Brain pericyte (primary cell): ENCODE measurements around the gene GPC2.
"Not testable (repeated sequence)": the region's sequence is repeated elsewhere in the genome, so short reads cannot be mapped to it uniquely, and the experiment has no call there.

Experiments
- DNase-seq: peaks from one replicate; pipeline ENCODE4 v3.0.0-alpha.2; 2012; ENCODE audit warnings: low read depth, low spot score

The GPC2 gene, protein sequence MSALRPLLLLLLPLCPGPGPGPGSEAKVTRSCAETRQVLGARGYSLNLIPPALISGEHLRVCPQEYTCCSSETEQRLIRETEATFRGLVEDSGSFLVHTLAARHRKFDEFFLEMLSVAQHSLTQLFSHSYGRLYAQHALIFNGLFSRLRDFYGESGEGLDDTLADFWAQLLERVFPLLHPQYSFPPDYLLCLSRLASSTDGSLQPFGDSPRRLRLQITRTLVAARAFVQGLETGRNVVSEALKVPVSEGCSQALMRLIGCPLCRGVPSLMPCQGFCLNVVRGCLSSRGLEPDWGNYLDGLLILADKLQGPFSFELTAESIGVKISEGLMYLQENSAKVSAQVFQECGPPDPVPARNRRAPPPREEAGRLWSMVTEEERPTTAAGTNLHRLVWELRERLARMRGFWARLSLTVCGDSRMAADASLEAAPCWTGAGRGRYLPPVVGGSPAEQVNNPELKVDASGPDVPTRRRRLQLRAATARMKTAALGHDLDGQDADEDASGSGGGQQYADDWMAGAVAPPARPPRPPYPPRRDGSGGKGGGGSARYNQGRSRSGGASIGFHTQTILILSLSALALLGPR

DNA sequence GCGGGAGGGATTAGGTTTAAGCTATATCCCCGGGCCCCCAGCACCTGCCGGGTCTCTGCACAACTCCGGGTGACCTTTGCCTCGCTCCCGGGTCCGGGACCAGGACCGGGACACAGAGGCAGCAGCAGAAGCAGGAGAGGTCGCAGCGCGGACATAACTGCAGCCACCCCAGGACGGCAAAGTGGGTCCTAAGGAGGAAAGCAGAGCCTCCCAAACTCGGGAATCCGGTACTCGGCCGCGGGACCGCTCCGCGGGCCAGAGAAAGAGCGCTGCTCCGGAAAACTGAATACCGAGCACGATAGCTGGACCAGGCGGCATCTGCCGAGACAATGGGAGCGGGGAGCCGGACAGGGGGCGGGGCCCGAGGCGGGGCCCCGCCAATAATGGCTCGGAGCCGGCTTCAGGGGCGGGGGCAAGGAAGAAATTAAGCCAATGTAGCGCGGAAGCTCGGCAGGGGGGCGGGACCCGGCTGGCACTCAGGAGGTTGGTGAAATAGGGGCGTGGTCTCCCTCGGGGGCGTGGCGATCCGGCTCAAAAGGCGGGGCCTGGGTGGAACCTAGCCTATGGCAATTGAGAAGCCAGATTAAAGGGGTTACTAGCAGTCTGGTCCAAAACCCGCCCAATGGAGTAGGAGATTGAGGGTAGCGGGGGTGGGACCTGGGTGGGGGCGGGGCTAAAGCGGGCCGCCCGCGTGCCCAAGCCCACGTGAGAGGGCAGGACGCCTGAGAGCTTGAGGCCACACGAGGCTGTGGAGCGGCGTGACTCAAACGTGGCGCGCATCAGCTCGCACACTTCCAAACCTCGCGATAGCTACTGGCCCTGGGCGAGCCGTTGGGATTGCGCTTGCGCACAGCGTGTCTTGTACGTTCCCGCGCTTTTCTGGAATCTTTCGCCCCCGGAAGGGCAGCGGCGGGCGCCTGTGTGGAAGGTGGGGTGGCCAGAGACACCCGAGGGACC, at the start of gene GPC2, which contains the start of gene STAG3:
TSS of gene GPC2 (minus strand) at position 337 of the 957 bp plus-strand sequence. CDS start at position 155, 182 bp downstream.
TSS of gene STAG3 (plus strand) at position 874 of the 957 bp plus-strand sequence. CDS start 2,639 bp downstream, outside the sequence.
- peak; percentile 85 for DNase-seq

DNA sequence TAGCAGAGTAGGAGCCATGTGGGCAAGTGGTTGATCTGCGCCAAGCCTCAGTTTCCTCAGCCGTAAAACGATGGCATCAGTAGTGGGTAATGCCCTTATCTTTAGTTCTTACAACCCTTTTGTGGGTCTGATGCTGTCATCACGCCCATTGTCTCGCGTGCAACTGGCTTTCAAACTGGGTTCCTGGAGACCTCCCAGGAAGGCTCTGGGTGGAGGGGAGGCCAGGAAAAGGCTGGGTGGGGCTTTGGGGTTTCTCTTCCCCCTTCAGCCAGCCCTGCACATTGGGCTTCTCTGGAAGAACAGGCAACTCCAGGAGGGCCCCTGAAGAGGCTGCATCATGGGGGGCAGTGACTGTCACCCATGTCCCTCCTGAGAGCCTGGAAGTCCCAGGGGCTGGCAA, 47.7 kb upstream of the GPC2 start:
- not testable (repeated sequence) for DNase-seq

DNA sequence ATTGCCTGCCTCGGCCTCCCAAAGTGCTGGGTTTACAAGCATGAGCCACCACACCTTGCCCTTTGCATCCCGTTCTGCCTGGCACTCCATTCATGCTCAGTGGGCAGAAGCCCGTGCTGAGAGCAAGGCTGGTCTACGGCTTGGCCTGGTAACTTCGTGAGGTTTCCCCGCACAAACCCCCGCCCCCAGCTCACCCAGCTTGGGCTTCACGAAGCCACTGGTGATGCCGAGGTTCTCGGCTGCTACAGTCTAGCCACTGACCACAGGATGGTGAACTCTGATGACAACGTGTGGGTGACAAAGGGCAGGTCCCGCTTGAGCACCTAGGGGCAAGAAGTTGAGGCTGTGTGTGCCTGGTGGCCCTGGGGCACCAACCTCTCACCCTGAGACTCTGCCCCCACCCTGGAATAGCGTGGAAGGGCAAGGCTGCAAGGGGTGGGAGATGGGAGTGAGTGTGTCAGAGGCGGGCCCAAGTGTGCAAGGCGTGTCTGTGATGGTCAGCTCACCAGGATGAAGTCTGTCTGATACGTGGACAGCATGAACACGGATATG, 46.3 kb upstream of the GPC2 start:
- DNase-seq: not testable (repeated sequence)

DNA sequence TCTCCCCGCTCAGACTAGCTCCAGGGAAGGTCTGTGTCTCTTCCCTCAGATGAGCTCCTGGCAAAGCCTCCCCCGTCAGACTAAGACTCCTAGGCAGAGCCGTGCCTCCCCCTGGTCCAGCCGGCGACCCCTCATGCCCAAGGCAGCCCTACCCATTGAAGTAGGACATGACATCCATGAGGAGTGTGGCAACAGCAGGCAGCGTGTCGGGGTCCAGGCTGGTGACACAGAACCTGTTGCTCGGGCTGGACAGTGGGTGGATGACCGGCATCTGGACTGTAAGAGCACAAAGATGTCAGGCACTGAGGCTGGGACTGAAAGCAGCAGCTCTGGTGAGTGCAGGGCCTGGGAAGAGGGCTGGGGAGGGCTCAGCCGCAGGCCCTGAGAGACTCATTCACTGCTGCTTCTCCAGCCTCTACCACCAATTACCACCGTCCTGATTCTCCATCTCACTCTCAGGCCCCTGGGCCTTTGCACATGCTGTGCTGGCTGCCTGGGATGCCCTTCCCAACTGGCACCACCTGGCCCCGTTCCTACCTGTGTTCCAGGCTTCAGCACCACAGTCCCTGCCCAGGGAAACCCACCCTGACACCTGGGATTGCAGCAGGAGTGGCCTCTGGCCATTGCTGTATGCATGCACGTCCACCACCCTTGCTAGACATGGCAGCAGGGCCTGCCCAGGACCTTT, 45.4 kb upstream of the GPC2 start:
- DNase-seq: no peak

DNA sequence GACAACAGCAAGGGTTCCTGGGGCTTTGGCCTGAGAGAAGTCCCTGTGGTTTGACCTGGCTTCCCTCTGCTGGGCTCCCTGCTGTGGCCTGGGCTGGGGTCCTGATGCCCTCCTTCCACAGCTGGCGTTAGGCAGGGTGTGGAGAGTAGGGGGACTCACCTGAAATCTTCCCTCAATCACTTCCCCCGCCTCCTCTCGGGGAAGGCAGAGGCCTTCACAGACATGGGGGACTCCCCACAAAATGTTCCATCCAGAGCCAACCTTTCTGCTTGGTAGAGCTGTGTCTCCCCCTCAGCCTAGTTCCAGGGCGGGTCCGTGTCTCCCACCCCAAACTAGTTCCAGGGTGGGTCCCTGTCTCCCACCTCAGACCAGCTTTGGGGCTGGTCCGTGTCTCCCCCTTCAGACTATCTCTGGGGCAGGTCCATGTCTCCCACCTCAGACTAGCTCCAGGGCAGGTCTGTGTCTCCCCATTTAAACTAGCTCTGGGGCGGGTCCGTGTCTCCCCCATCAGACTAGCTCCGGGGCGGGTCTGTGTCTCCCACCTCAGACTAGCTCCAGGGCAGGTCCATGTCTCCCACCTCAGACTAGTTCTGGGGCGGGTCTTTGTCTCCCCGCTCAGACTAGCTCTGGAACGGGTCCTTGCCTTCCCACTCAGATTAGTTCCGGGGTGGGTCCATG, 44.7 kb upstream of the GPC2 start:
- DNase-seq: no peak

DNA sequence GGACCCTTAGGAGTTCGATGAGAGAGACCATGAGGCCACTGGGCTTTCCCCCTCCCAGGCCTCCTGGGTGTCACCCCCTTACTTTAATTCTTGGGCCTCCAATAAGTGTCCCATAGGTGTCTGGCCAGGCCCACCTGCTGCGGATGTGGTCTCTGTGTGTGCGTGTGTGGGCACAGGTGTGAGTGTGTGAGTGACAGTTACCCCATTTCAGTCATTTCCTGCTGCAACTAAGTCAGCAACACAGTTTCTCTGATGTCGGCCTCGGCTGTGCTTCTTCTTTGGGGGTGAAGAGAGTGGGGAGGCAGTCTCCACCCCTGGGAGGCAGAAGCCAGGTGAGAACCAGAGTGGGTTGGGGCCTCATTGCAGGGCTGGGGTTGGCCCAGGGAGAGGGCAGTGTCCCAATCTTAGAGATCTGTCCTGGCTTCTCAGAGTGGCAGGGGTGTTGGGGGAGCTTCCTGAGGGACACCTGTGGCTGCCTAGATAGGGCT, 44.1 kb upstream of the GPC2 start:
- DNase-seq: no peak

DNA sequence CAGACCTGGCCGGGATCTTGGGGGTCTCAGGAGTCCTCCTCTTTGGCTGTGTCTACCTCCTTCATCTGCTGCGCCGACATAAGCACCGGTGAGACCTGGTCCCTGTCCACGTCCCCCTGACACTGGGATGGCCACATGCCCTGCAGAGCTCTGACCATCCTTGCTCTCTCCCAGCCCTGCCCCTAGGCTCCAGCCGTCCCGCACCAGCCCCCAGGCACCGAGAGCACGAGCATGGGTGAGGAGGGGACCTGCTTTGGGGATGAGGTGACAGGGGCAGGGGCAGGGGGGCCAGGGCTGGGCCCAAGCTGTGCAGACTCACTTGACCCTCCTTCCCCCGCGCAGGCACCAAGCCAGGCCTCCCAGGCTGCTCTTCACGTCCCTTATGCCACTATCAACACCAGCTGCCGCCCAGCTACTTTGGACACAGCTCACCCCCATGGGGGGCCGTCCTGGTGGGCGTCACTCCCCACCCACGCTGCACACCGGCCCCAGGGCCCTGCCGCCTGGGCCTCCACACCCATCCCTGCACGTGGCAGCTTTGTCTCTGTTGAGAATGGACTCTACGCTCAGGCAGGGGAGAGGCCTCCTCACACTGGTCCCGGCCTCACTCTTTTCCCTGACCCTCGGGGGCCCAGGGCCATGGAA, 43.5 kb upstream of the GPC2 start:
- DNase-seq: no peak

DNA sequence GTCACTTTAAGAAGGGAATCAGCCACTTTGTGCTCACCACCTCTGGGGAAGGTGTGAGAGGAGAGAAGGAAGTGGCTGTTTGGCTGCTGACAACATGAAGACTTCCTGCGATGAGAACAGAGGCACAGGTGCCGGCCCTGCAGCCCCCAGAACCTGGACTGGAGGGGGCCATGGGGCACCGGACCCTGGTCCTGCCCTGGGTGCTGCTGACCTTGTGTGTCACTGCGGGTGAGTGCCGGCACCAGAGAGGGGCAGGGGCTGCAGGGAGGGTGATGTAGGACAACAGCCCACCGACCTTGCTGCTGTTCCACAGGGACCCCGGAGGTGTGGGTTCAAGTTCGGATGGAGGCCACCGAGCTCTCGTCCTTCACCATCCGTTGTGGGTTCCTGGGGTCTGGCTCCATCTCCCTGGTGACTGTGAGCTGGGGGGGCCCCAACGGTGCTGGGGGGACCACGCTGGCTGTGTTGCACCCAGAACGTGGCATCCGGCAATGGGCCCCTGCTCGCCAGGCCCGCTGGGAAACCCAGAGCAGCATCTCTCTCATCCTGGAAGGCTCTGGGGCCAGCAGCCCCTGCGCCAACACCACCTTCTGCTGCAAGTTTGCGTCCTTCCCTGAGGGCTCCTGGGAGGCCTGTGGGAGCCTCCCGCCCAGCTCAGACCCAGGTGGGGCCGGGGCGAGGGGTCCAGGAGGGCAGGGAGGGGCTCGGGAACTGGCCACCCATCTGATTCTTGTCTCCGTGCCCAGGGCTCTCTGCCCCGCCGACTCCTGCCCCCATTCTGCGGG, 42.8 kb upstream of the GPC2 start, which contains the start of gene PVRIG:
TSS of gene PVRIG (plus strand) at position 149 of the 785 bp plus-strand sequence. CDS start at position 171, 22 bp downstream.
- not testable (repeated sequence) for DNase-seq

DNA sequence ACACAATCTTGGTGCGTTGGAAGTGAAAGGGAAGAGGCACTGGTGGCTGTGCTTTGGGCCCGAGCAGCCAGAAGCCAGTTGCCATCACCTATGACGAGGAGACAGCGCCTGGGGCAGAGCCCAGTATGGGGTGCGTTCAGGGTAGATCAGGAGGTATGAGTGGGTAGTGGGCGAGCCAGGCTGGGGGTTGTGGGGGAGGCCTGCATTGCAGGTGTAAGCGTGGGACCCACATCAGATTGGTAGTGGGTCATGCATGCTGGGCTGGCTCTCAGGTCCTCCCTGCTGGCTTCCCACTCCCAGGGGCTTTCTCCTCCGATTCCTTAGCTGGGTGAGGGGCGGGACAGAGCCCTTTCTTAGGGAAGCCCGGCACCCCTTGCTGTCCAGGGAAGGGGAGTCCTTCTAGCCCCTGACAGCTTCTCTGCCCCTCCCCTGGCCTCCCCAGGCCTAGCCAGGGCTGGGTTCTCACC, 42.1 kb upstream of the GPC2 start:
- DNase-seq: no peak

DNA sequence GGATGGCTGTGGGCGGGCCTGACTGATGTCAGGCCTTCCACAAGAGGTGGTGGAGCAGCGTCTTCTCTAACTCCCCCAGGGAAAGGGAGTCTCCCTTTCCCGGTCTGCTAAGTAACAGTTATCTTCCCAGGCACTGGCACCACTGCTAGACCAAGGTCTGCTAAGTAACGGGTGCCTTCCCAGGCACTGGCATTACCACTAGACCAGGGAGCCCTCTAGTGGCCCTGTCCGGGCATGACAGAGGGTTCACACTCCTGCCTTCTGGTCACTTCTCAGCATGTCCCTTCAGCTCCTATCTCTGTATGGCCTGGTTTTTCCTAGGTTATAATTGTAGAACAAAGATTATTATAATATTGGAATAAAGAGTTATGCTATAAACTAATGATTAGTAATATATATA, 40.8 kb upstream of the GPC2 start:
- DNase-seq: not testable (repeated sequence)

DNA sequence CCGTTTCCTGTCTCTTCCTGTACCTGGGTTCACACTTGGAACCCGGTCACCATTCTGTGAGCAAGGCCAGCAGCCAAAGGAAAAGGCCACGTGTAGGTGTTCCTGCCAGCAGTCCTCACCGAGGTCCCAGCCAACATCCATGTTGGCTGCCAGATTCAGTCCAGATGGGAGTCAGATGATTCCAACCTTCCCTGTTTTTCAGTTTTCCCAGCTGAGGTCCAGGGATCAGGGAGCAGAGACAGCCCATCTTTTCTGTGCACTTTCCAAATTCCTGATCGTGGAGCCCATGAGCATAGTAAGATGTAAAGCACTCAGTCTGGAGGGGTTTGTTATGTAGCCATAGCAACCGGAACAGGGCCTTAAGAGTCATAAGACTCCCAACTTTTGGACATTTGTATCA, 38.7 kb upstream of the GPC2 start:
- no peak for DNase-seq

DNA sequence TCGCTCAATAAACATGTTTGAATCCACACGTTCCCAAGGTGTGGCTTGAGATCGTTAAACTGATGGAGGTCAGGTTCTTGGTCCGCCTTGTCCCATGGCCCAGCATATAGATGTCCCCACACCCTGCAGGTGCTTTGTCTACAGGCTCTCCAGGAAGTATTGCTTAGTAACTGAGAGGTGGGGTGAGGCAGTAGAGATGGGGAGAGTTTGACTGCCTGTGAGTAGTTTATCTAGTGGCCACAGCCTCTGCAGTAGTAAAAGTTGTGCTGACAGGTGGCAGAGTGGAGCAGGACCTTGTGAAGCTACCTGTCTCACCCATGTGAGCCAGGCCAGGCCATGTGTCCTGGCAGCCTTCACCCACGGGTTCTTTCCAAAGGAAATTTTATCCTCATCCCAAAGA, 37.2 kb upstream of the GPC2 start:
- not testable (repeated sequence) for DNase-seq

DNA sequence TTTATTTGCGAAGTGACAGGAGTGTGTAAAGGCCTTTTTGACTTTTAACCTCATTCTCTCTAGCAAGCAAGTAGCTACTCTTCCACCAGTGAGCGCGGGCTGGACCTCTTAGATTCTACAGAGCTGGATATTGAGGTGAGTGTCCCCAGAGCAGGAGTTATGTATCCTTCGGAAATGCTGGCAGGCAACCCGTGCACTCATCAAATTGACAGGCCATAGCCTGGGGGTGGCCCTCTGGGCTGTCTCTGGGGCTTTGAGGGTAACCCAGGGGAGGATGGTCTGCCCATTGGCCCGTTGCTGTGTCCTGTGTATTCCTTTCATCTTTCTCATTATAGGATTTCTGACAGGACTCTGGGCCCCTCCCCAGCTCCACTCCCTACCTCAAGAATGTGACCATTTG, 36.5 kb upstream of the GPC2 start:
- no peak for DNase-seq

DNA sequence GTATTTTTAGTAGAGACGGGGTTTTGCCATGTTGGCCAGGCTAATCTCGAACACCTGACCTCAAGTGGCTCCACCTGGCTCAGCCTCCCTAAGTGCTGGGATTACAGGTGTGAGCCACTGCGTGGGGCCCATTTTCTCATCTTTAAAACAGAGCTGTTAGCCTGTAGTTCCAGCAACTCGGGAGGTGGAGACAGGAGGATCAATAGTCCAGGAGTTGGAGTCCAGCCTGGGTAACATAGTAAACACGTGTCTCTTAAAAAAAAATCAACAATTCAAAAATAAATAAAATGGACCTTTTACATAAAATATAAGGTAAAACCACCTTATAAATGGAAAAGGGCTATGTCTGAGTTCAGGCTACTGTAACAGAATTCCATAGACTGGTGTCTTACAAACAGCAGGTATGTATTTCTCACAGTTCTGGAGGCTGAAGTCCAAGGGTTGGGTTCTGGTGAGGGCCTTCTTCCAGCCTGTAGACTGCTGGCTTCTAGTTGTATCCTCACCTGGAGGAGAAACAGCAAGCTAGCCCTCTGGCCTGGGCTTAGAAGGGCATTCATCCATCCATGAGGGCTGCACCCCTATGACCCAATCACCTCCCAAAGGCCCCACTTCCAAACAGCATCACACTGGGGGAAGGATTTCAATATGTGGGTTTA, 35.6 kb upstream of the GPC2 start:
- DNase-seq: no peak

DNA sequence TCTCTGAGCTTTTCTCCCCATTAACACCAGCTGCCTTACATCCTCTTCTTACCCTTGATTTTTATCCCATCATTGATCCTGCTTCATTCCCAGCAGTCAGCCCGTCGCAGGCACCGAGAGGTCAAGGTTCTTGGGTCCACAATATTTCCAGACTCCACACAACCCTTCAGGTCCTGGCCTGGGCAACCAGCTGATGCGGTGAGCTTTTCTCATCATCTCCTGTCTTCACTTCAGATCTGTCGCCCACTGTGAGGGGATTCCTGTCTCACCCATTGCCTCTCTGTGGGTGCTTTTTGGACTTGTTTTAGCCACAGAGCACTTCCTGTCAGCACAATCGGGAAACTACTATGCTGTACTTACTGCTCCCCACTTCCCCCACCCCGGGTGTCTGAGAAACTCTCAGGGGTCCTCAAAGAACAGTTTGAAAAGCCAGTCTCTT, 34.2 kb upstream of the GPC2 start:
- DNase-seq: no peak

DNA sequence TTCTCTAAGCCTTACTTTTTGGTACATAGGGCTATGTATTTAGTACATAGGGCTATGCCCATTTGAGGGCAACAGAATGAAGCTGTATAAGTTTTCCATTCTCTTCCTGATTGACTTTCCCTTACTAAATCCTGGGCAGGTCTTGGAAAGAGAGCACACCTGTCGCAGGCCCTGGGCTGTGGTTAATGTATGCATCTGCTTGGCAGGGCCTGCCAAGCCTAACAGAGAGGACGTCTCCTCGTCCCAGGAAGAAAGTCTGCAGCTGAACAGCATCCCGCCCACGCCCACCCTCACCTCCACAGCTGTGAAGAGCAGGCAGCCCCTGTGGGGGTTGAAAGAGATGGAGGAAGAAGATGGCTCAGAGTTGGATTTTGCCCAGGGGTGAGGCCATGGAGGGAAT, 33.6 kb upstream of the GPC2 start:
- DNase-seq: no peak

DNA sequence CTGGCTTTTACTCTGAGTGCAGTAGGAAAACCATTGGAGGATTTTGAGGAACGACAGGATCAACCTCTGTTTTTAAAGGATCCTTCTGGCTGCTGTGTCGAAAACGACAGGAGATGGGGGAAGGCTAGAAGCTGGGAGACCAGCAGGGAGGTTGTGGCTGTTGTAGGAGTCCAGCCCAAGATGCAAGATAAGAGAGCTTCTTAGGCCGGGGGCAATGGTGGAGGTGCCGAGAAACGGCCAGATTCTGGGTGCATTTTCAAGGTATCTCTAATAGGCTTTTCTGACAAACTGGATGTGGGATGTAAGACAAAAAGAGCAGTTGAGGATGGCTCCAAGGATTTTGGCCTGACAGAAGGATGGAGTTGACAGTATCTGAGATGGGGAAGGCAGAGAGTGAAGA, 32.3 kb upstream of the GPC2 start:
- DNase-seq: no peak

DNA sequence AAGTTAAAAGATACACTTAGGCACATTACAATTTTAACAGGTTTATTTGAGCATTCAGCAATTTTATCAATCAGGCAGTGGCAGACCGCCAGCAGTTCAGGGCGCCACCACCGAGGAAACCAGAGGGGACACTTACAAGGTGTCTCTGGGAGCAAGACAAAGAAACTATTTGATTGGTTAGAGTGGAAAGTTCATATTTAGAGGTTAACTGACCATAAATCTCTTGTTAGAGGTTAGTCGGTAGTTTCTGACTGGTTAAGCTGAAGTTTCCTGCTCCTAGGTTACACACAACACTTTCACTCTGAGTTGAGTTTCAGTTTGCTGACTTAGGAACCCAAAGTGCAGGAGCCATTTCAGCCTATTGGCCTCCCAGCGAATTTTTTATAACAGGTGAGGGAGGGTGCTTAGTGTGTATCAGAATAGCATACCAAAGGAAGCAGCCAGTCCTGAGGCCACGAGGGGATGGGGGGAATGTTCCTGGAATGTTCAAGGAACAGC, 31.8 kb upstream of the GPC2 start:
- DNase-seq: no peak
